ENCODE data around the gene CHCHD6.

The CHCHD6 gene

GRCh38 chr3:126960604-126960995 is 256.6 kb downstream of the CHCHD6 start:
- no peak for DNase-seq (ENCODE audit: low spot score)

GRCh38 chr3:126961191-126961790 is 257.3 kb downstream of the CHCHD6 start:
- DNase-seq (ENCODE audit: low spot score): no peak

- no peak for DNase-seq (ENCODE audit: low spot score)
Measured at GRCh38 chr3:126961791-126962461, 257.9 kb downstream of the CHCHD6 start.

GRCh38 chr3:126962756-126963155 is 258.7 kb downstream of the CHCHD6 start:
- no peak for DNase-seq (ENCODE audit: low spot score)

- DNase-seq (ENCODE audit: low spot score): no peak
Measured at GRCh38 chr3:126963261-126964190, 259.5 kb downstream of the CHCHD6 start.

GRCh38 chr3:126964261-126964660 is 260.2 kb downstream of the CHCHD6 start:
- DNase-seq (ENCODE audit: low spot score): no peak

- no peak for DNase-seq (ENCODE audit: low spot score)
Measured at GRCh38 chr3:126964950-126965349, 260.9 kb downstream of the CHCHD6 start.

GRCh38 chr3:126965526-126966080 is 261.6 kb downstream of the CHCHD6 start:
- no peak for DNase-seq (ENCODE audit: low spot score)

GRCh38 chr3:126967386-126967785 is 263.3 kb downstream of the CHCHD6 start:
- no peak for DNase-seq (ENCODE audit: low spot score)

GRCh38 chr3:126968391-126969390 is 264.7 kb downstream of the CHCHD6 start:
- no peak for DNase-seq (ENCODE audit: low spot score)

- DNase-seq (ENCODE audit: low spot score): no peak
Measured at GRCh38 chr3:126969586-126969985, 265.5 kb downstream of the CHCHD6 start.

- no peak for DNase-seq (ENCODE audit: low spot score)
Measured at GRCh38 chr3:126970101-126970500, 266.1 kb downstream of the CHCHD6 start.

GRCh38 chr3:126970921-126971320 is 266.9 kb downstream of the CHCHD6 start:
- no peak for DNase-seq (ENCODE audit: low spot score)

GRCh38 chr3:126971891-126972351 is 267.9 kb downstream of the CHCHD6 start:
- no peak for DNase-seq (ENCODE audit: low spot score)

- DNase-seq (ENCODE audit: low spot score): no peak
Measured at GRCh38 chr3:126972866-126973265, 268.8 kb downstream of the CHCHD6 start.

- DNase-seq (ENCODE audit: low spot score): no peak
Measured at GRCh38 chr3:126973814-126974213, 269.8 kb downstream of the CHCHD6 start.

GRCh38 chr3:126974756-126975155 is 270.7 kb downstream of the CHCHD6 start:
- DNase-seq (ENCODE audit: low spot score): no peak

GRCh38 chr3:126976906-126977305 is 272.9 kb downstream of the CHCHD6 start:
- no peak for DNase-seq (ENCODE audit: low spot score)

- DNase-seq (ENCODE audit: low spot score): no peak
Measured at GRCh38 chr3:126977821-126978220, 273.8 kb downstream of the CHCHD6 start.

- DNase-seq (ENCODE audit: low spot score): no peak
Measured at GRCh38 chr3:126978291-126978690, 274.3 kb downstream of the CHCHD6 start.

GRCh38 chr3:126979046-126979628 is 275.1 kb downstream of the CHCHD6 start:
- no peak for DNase-seq (ENCODE audit: low spot score)
